Inflammatory macrophage treated with lipopolysaccharide for 4 hours (primary cell): Measurements from ENCODE around the gene AUTS2.
A peak's percentile ranks its signal among the peaks of the same experiment; 100 is the strongest.

ENCODE experiments used
- DNase-seq: peaks from one replicate; pipeline ENCODE4 v3.0.0-alpha.2; 2020

AUTS2 gene

DNA sequence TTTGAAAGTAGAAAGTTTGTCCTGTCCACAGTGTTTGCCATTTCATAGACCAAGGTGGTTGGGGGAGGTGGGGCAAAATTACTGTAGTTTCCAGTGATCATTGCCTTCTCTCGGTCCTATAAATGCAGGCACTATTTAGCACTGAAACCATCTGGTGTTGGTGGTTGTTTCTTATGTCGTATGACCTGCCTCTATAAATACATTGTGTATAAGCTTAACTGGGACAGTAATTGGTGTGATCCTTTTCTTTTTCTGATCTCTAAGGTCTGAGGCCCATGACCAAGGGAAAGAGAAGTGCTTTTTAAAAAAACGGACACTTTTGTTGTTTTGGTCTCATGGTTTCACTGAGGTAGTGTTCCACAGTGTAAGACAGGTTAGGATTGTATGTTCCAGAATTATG, 63.1 kb downstream of the AUTS2 start:
- no peak for DNase-seq

GRCh38 chr7:69663911-69664832, 65.9 kb downstream of the AUTS2 start:
- DNase-seq = no peak

DNA sequence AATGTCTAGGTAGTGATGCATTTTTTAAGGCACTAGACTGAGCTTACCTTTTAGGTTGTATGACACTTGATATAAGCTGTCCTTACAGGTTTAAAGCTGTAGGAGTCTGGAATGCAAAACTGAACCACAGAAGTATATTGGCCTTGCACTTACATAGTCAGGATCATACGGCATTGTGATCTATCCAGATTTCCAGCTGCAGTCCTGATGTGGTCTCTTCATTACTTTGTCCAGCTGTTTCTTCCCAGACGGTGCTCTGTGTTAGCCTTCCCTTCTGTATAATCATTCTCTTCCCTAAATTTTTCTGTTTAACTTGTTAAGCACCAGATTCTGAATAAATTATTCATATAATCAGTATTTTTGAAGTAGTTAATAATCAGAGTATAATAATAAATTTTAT, 67.1 kb downstream of the AUTS2 start:
- DNase-seq = no peak

DNA sequence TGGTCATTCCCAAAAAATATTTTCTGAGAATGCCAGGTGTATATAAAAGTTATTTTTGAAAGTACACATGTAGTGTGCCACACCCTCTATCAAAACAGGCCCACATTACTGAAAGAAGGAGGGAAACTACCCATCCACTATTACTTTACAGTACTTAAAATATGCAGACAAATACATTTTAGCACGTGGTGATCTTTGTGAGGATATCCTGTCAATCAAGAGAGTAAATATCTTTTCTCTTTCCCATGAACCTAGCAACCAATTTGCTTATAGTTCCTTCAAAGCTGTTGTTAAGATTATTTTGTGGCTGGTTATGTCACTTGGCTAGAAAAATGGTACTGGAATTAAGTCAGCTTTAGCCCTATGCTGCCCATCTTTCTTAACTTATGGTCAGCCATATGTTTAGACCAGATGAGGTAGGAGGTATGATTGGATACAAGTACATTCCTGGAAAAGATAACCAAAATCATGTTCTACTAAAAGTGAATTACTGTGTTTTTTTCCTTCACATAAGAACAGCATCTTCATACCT, 70.1 kb downstream of the AUTS2 start:
- no peak for DNase-seq

DNA sequence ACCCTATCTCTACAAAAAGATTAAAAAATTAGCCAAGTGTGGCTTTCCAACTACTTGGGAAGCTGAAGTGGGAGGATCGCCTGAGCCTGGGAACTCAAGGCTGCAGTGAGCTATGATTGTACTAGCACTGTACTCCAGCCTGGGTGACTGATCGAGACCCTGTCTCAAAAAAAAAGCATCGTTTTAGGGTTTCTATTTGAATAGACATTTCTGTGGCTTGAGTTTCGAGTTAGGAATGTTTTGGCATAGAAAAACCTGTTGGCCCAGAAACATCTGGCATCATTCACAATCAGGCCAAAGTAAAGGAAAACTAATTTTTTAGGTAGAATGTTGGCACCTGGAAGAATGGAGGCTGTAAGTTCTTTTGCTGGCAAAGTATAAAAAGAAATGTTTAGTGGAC, 72.4 kb downstream of the AUTS2 start:
- no peak for DNase-seq

DNA sequence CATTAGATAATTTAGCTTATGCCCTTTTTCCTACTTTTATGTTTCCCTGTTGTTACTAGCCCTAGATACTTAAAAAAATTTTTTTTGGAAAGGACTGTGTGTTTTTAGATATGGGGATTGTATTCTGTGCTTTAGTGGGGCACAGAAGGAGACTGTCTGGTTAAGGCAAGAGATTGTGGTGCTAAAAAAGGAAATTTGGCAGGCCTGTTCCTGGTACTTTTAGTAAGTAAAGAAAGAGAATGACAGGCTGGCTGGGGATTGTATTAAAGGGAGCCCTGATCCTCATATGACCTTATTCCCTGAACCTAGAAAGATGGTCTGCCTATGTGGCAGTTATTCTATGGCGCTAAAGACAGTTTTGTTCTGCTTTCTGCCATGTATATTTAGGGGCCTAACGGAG, 74.8 kb downstream of the AUTS2 start:
- no peak for DNase-seq

GRCh38 chr7:69674701-69675182, 76.5 kb downstream of the AUTS2 start:
- DNase-seq = no peak

- no peak for DNase-seq
Observed at GRCh38 chr7:69676247-69676646, 78.0 kb downstream of the AUTS2 start.

DNA sequence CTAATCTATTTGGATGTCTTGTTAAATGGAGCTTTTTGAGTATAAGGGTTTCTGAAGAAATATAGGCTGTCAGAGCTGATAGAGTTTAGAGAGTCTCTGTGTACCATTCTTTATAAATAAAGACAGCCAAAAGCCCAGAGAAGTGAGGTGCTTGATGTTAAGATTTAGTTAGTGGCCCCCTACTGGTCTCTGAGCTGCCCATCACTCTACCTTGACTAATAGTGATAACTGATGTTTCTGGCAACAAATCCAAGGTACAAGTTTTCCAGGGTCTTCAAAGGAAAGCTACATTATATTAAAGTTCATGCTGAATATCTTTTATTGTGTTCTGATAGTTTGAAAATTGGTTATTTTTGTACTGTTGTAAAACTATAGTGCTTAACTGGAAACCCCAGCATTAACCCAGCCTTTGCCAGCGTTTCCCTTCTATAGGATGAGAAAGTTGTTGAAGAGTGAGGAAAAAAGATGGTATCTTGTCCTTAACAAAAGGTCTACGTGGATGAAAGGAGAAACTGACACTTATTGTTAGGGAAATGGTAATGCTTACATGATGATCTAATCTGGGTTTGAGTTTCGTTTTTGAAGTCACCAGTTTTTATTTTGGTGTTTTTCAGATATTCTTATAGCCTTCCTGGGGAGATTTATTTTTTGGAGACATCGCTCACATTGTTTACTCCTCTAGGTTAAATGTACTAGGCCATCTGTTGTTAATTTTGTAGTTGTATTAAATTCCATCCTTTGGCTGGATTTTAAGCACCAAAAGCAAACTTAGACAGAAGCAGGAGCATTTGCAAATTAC, 79.0 kb downstream of the AUTS2 start:
- peak; percentile 28 for DNase-seq

DNA sequence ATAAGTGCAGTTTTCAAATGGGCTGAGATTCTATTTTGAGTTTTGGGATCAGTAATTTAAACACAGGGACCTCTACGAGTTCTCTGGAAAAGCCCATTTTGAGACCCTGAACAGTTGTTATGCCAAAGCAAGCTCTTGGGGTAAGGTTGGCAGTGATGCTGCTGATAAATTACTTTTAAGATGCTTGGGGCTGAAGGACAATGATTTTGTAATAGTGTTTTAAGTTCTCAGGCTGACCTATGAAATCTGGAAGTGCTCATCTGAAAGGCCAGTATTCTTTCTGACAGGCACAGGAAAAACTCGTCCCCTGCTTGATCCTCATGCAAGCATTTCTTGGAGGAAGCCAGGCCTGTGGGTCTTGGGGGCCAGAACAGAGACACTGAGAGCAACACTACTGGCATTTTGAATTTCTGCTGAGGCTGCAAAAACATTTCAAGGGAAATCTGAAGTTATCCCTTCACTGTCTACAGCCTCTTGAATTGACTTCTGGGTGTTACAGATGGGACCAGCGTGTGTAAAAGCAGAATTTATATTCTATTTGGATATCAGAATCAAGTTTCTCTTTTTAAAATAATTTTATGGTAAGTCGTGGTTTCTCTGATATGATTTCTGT, 79.7 kb downstream of the AUTS2 start:
- DNase-seq = no peak

DNA sequence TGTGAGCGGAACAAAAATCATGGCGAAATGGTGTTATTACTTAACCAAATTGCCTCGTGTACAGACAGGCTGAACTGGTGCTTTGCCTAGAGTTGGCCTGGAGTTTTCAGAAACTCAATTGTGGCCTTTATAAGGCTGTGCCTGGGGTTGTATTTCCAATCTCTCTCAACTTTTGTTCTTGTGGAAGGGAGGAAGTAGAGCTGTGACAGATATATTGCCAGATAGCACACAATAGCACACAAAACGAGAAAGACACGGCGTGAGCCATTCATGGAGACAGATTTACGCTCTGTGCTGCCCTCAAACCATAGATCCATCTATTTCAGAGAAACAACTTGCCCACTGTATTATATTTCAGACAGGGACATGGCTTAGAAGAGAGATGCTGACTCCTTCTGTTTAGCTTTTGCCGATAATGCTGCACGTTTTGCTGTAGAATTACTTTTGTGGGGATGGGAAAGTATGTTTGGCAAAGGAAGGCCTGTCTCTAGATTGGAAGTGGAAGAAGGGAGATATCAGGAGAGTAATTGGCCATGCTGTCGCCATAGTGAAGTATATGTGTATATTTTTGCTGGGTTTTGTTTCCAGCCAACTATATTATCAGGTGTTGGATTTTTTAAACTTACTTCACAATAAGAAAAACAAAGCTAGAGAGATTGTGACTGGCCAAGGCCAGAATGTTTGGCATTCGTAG, 80.4 kb downstream of the AUTS2 start:
- DNase-seq = peak; percentile 35

DNA sequence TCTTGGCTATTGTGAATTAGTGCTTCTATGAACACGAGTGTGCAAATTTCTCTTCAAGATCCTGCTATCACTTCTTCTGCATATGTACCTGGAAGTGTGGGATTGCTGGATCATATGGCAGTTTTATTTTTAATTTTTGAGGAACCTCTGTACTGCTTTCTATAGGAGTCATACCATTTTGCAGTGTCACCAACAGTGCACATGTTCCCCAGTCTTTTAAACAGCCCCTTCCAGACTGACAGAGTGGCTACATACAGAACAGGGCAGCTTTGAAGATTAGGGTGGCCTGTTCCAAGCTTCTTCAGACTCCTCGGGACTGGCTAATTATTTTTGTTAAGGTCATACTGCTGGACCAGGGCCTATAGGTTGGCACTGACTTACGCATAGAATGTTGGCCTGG, 82.9 kb downstream of the AUTS2 start:
- peak; percentile 16 for DNase-seq

DNA sequence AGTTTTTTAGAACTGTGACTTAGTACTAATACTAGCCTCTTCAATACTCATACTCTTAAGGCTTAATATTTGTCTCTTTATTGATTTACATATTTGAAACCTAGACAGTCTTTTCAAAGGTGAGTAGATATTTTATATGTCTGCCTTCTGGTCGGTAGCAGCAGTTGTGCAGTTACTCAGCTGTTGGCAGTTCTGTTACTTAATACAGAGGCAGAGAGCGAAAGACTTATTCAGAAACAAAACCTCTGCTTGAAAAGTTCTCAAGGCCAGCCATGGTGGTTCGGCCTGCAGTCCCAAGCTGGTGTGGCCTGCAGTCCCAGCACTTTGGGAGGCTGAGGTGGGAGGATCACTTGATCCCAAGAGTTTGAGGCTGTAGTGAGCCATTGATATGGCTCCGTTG, 84.2 kb downstream of the AUTS2 start:
- DNase-seq = peak; percentile 6

DNA sequence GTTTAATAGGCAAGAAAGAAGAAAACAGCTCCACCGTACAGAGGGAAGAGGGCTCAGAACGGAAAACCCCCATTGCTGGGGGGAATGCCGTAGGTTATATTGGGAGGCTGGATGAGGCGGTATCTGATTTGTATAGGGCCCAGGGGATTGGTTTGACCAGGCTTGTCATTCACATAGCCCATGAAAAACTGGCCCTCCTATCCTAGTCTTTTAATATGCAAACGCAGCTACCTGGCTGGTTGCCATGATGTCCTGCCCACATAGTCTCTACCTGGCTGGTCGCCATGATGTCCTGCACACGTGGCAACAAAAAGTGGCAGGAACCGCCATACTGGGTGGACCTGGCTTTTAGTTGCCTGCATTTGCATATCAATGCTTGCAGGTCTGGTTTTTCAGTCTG, 84.7 kb downstream of the AUTS2 start:
- DNase-seq = no peak

- no peak for DNase-seq
Observed at GRCh38 chr7:69684369-69685292, 86.4 kb downstream of the AUTS2 start.

DNA sequence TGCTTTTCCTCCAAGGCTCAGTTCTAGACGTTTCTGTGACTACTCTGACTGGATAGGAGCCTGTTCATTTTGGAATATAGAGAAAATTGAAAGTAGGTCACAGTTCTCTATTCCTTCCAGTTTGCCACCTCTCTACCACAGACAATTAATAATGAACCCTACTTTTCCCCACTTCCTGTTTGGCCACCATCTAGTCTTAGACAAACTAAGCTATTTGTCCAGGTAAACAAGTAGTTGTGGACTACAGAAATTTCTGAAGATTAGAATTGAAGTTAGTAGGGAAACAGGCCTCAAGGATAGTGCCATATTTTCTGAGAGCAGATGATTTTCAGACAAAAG, 87.0 kb downstream of the AUTS2 start:
- no peak for DNase-seq

GRCh38 chr7:69686366-69686765, 88.1 kb downstream of the AUTS2 start:
- peak; percentile 57 for DNase-seq

DNA sequence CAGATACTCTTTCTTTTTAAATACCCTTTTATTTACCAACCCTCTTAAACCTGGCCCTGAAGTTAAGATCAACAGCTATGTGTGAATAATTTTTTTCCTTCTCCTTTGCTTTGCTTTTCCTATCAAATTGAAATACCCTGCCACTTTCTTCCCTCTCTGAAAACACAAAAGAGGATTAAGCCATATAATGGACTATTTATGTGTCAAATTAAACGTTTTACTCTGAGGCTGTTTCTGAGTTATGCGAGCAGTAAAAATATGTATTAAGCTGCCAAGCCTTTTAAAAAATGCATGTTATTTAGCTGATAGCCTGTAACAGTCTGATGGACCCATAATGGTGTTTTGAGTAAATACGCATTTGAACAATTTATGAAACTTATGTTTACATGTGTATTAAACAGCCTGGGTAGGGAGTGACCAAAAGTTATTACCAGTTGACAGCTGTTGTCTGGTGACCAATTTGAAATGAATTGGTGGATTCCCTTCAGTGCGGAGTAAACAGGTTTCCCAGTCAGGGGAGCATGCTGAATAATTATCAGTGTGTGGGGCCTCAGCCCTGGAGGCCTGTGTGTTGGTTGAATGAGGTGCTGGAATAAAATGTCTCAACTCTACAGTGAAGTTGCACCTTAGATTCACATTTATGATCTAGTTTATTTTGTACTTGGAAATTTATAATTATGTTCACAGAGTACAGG, 89.6 kb downstream of the AUTS2 start:
- no peak for DNase-seq

GRCh38 chr7:69690329-69690728, 92.1 kb downstream of the AUTS2 start:
- no peak for DNase-seq

DNA sequence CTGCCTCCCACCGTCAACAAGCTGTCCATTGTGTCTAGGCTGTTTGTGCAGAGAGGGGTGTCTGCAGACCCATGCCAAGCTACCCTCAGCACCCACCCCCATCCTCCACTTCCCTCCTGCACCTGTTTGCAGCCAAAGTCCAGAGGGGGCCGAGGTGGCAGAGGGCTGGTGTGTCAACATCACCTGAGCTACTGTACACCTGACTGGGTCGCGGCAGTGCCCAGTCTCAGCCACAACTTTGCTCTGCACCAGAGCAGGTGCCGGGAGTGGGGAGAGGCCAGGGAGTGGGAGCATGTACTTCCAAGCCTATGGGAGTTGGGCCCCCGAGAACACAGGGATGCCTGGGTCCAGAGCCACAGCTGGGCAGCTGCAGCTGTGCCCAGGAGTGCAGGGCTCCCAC, 93.1 kb downstream of the AUTS2 start:
- DNase-seq = no peak

GRCh38 chr7:69691734-69692133, 93.5 kb downstream of the AUTS2 start:
- DNase-seq = no peak
